Activated CD8-positive, alpha-beta memory T cell treated with anti-CD3 and anti-CD28 coated beads for 1 hour (primary cell): ENCODE data around the gene SBNO2.
A peak's percentile ranks its signal among the peaks of the same experiment; 100 is the strongest.
"Not testable (repeated sequence)": the region's sequence is repeated elsewhere in the genome, so short reads cannot be mapped to it uniquely, and the experiment has no call there.

Source experiments
- DNase-seq, 2 donors: peaks; one replicate each; pipeline ENCODE4 v3.0.0-alpha.2; 2020; ENCODE audit warnings: low read depth in 1 of 2; ENCODE audit errors: extremely low read depth in 1 of 2

SBNO2 gene

DNA sequence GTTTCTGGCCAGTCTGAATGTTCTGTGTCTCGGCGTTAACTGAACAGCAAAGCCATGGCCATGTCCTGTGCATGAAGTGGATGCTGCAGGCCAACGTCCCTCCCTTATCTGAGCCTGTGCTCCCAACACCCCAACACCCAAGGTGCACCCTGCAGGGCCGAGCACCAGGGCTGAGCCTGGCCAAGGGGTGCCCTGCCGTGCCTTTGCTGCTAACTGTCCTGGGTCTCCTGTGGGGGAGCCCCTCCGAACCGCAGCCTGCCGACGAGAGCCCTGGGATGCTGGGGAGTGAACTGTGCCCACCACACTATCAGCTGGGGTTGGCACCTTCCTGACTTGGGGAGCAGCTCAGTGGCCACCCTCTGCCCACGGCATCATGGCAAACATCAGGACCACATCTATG, 52.7 kb downstream of the SBNO2 start:
- no peak for DNase-seq

DNA sequence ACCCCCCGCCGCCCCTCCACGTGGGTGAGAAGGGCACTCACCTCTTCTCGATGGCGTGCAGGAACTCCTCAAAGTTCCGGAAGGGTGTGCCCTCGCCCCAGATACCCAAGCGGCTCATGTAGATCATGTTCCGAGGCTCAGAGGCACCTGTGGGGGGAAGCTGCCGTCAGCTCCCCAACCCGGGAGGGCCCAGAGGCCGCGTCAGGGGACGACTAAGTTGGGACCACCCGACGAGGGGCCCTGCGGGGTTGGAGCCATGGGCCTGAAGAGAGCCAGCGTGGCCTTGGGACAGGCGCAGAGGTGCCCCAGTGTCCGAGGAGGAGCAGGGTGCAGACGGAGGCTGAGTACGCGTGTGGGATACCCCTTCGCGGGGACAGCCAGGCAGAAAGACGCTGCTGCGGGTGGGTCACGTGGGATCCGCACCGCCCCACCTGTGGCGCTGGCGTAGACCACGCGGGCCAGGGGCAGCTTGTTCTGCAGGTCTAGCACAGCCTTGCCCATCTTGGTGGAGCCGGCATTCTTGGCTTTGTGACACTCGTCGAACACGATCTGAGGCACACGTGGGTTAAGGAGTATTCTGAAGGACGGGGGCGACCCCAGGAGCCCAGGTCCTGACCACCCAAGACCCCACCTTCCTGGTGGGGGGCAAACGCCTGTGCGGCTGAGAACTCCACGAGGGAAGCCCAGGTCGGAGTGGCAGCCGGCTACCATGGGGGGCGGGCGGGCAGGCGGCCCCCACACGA, 54.4 kb downstream of the SBNO2 start:
- DNase-seq: no peak

DNA sequence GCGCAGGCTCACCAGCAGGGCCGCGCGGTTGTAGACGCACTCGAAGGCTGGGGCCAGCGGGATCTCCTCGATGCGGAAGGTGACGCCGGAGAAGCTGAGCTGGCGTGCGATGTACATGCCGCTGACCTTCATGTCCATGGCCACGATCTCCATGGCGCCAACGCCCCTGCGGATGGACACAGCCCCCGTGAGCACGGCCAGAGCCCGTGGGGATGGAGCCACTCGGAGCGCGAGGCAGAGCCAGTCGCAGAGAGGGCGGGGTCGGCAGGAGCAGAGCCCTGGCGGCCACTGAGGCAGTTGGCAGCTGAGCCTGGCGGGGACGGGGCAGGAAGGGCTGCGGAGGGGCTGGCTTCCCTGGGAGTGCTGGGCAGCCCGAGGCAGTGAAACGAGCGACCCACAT, 55.1 kb downstream of the SBNO2 start:
- DNase-seq: no peak

DNA sequence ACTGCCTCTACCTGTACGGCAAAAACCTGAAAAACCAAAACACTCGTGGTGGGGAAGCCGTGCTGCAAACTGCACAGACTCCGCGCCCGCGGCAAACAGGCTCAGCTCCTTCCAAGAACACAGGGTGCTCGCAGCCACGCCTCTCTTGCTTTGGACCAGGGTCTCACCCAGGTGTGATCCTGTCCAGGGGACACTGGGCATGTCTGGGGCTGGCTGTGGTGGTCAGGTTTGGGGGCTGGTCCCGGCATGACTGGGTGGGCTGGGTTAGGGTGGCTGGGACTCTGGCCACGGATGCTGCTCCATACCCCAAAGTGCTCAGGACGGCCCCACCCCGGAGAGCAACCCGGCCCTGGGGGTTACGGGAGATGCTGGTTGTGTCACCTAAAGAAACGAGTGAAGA, 56.4 kb downstream of the SBNO2 start:
- no peak for DNase-seq

DNA sequence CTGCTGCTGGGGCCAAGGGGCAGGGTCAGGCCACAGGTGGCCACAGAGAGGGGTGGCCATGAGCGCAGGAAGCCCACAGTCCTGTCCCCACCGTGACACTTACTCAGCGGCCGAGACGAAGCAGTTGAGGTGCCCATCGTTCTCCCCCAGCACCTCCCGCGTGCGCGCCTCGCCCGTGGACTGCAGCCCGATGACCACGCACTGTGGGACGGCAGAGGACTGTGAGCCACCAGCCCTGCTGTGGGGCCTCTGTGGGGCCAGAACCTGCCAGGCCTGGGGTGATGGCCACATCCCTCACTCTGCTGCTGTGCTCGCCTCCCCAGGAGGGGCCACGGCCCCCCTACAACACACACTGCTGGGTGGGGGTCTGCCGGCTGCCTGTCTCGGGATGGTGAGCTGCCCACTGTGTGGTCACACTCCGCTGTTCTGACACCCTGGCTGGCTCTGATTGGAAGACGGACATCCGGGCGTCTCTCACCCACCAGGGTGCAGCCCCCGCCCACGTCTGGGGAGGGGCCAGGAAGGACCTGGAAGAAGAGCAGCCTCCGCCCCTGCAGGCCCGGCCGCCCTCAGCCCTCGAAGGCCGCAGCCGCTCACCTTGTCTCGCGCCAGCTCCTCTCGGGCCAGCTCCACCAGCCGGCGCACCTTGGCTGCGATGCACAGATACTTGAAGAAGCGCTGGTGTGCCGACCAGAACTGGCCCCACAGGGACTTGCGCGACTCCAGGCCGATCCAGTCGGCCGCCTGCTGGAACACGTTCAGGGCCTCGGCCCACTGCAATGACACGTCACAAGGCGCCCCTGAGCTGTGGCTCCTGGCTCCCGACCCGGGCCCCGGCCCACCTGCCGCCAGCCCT, 57.1 kb downstream of the SBNO2 start:
- DNase-seq: no peak

DNA sequence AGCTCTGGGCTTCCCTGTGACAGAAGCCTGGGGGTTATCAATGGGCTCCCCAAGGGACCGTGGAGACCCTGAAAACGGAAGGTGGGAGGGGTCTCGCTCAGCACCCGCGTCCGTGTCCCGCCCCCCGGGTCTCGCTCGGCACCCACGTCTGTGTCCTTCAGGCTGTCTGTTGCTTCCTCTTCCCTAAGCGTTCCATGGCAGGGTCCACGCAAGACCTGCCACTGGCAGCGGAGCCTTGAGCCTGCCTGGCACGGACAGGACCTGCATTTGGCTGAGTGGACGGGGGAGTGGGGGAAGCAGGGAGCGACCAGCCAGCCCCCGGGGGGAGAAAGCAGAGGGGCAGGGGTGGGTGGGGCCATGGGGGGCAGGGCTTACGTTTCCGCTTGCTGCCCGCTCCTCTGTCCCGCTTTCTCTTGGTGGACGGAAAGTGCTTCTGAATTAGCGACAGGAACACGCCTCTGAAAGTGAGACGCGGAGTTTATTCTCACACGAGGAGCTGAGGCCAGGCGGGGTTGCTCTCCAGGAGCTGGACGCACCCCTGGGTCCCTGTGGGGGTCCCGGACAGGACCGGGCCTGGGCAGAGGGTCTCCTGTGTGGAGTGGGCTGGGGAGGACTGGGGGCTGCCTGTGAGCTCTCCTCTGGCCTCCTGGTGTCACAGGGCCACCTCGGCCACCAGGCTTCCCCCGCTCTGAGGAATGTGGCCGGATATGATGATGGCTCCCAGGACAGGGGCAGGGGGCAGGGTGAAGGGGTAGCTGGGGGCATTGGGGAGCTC, 58.2 kb downstream of the SBNO2 start:
- DNase-seq: no peak

DNA sequence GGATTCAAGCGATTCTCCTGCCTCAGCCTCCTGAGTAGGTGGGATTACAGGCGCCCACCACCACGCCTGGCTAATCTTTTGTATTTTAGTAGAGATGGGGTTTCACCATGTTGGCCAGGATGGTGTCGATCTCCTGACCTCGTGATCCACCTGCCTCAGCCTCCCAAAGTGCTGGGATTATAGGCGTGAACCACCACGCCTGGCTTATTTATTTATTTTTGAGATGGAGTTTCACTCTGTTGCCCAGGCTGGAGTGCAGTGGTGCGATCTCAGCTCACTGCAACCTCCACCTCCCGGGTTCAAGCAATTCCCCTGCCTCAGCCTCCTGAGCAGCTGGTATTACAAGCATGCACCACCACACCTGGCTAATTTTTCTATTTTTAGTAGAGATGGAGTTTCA, 59.3 kb downstream of the SBNO2 start:
- DNase-seq: not testable (repeated sequence)

DNA sequence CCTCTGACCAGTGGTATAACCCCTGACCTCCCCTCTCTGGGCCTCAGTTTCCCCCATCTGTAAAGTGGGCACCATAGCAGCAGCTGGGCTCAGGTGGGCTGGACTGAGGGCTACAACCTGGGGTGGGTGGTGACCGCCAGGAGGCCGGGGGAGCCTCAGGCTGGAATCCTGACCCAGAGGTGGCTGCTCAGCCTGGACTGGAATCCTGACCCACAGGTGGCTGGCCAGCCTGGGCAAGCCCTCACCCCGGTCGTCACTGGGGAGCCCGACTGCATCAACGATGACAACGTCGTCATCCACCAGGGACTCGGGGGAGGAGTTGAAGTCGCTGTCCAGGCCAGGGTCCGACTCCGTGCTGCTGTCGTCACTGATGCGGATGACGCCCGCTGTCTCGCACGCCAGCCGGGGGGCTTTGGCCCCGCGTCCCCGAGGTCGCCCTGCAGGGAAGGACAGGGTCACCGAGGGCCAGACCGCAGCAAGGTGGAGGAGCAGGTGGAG, 60.0 kb downstream of the SBNO2 start:
- no peak for DNase-seq

DNA sequence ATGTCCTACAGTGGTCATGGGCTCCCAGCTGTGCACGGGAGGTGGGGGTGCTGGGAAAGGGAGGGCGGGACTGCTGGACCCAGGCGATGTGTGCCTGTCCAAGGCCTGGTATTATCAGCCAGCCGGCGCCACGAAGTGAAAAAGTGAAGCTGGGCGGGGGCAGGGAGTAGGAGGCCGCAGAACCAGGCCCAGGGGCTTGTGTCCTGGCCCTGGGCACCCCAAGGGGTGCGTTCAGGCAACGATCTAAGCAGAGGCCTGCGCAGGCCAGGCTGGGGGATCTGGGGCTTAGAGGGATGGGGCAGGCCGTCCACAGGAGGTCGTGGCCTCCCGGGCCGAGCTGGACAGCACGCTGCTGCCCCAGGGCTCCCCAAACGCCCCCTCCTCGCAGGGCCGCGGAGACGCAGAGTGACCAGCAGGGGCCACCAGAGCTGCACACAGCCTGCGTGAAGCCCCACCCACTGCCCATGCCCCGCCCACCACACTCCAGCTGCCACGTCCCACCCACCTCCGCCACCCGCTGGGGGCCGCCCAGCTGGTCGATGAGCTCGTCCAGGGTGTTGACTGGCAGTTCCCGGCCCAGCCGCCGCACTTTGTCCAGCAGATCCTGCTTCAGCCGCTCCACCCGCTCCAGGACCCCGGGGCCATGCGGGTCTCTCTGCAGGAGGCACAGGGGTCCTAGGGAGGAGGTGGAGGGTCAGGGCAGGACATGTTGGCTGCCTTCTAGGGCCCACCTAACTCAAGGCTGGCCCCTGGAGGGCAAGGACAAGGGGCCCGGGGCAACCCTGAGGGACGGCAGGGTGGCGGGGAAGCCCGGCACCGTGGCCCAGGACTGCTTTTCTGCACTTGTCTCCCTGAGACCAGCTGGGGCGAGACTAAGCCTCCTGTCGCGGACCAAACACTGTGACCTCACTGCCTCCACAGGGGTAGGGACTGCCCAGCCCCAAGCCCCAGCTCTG, 60.8 kb downstream of the SBNO2 start:
- DNase-seq: peak; percentile 70 to 74

DNA sequence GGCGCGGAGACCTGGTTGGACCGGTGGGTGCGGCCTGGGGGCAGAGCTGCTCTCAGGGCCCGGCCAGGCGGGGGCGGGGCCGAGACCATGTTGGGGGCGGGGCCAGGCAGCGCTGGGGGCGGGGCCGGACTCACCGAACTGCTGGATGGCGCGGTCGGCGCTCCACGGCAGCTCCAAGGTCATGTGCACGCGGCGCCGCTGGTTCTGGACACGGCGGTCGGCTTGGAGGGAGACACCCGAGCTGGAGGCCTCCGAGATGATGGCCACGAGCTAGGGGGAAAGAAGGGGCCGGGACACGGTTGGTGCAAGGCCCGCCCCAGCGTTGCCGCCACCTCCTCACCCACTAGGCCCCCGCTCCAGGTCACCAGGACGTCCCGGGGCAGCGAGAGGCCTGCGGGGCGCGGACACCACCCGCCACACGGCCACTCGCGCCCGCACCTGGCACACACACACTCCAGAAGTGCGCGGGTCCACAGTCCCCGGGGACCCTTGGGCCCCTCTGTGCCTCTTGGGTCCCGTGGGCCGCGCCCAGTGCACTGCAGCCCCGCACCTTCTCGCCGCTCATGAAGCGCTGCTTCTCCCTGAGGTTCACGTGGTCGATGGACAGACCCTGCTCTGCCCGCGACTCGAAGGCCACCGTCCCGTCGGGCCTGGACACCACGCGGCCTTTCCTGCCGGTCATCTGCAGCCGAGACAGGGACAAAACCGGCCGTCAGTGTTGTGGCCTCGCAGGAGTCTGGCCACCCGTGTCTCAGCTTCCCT, 61.6 kb downstream of the SBNO2 start:
- no peak for DNase-seq

DNA sequence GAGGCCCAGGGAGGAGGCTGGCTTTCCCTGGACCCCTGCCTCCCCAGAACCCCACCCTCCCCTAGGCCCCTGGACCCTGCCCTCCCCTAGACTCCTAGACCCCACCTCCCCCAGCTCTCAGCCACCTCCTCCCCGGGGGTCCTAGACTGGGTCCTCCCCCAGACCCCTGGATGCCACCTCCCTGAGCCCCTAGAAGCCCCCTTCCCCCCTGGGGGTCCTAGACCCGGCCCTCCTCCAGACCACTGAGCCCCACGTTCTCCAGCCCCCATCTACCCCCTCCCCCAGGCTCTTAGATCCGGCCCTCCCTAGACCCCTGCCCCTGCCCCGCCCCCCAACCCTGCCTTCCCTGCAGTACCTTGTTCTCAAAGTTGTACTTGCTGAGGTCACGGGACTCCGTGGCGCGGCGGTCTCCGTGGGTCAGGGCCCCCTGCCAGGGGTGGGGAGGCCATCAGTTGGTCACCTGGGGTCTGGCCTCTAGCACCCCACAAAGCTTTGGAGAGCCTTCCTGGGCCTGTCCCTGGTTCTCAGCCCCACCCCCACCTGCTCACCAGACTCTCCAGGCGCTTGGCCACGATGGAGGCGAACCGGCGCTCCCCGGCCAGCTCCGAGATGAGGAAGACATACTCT, 62.3 kb downstream of the SBNO2 start:
- DNase-seq: no peak

DNA sequence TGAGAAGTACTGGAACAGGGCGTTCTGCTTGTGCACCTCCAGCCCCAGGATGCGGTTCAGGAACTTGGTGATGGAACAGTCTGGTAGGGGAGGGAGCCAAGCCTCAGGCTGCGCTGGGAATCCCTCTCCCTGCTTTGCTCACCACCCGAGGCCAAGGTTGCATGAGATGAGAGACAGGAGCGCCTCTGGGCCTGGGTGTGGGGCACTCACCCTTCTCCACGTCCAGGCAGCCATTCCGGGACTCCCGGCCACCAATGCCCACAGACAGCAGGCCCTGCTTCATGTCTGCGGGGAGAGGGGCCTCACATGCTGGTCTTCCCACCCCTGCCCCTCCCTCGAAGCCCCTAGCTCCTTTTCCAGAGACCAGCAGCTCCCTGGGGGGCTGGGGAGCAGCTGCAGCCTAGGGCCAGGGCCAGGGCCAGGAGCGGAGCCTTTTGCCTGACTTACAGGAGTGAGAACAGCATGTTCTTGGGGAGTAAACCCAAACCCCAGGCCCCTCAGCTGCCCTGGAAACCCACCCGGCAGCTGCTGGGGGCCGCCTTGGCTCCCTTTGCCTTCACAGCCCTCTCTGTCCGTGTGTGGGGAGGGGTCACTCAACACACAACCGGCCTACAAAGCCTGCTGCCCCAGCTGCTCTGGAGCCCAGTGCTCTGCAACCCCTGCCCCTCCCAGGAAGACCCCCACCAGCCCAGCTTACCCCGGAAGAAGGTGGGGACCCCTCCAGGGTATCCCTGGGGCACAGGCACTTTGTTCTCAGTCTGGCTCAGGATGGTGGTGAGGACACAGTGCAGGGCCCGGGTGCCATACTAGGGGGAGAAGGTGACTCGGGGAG, 63.0 kb downstream of the SBNO2 start:
- no peak for DNase-seq

DNA sequence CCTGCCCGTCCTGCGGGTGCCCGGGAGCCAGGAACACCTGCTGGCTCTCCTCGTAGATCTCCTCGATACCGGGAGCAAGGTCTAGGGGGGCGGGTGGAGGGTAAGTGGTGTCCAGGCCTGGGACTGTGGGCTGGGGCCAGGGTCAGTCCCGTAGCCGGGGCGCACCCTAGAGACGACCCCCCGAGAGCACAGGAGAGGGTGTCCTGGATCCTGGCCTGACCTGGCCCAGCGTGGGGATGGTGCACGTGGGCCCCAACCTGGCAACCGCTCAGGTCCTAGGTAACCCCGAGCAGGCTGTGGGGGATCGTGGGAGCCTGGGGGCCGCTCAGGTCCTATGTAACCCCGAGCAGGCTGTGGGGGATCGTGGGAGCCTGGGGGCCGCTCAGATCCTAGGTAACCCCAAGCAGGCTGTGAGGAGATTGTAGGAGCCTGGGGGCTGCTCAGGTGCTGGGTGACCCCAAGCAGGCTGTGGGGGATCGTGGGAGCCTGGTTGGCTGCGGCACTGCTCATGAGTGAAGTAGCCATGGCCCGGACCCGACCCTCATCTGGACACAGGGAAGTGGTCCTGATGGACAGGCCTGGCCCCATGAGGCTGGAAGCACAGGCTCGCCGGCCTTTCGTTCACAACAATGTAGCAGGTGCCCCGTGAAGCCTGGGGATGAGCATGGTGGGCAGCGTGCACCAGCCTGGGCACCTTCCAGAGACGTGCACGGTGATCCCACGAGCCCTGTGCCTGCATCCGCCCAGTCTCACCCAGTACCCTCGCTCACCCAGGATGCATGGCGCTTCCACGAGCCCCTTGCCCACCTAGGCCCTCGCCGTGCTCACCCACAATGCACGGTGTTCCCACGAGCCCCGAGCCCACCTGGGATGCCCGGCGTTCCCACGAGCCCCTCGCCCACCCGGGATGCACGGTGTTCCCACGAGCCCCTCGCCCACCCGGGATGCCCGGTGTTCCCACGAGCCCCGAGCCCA, 64.1 kb downstream of the SBNO2 start:
- no peak for DNase-seq

DNA sequence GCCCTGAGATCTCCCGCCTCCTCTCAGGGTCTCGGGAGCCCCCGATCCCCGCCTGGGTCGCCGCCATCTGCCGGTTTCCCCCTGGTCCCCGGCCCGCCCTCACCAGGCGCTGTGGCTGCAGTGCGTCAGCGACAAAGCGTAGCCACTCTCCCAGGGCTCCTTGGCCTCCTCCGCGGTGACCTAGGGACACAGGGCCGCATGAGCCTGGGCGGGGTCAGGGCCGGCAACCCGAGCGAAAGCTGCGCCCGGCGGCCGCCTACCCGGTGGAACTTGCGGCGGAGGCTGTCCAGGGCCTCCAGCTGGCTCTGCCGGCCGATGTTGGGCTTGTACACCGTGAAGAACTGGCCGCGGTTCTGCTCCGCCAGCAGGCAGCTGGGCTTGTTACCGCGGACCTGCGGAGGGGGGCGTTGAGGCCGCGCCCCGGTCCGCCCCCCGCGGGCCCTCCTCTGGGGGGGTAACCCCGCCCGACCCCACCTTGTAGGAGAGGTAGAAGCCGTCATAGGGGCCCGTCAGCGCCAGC, 65.0 kb downstream of the SBNO2 start:
- no peak for DNase-seq

DNA sequence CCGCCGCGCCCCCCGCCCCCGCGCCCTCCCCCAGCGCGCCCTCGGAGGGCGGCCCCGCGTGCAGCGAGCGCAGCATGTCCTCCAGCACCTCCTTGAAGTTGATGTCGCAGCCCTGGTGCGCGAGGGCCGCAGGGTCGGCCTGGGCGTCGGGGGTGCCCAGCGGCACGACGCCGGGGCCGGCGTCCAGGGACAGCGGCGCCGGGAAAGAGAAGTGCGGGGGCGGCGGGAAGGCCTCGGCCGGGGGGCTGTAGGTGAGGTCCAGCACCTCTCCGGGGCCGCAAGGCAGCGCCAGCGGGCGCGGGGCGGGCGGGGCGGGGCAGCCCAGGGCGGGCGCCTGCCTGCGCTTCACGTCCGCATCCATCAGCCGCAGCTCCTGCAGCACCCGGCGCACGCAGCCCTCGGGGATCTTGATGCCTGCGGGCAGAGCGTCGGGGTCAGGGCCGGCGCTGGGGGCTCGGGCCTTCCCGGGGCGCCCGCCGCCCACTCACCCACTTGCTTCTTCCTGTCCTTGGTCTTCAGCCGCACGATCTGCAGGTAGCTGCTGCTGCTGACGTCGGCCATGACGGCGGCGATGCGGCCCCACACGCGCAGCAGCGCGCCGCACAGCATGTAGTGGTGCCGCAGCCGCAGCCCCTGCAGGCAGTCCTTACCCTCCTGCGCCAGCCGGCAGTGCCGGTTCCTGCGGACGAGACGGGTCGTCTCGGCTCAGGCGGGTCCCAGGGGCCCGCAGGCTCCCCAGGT, 65.6 kb downstream of the SBNO2 start:
- no peak for DNase-seq

DNA sequence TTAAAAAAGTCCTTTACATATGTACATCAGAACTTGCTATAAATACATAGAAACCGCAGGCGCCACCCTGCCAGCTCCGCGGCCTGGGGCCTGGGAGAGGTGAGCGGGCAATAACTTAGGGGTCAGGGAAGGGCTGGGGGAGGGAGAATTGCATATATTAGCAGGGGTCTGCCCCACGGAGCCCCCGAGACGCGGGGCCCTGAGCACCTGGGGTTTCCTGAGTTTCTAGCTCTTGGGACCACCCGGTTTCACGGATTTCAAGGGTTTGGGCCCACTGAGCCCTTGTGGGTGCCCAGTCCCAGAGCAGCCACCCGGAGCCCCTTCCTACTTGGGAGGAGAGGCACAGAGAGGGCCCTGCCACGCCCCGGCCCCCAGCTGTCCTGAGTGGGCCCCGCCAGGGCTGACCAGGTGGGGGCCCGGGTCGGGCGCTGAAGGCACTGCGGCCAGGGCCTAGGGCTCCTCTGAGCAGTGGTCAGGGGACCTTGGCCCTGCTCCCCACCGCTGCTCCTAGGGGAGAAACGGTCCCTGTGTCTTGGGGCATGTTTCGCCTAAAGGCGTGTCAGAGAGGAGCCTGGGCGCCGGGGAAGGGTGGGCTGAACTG, 66.3 kb downstream of the SBNO2 start:
- DNase-seq: no peak
